ENCODE measurements around the gene CPTP.
A peak's percentile ranks its signal among the peaks of the same experiment; 100 is the strongest.

The CPTP gene

GRCh38 chr1:1286313-1287261 lies 38.0 kb upstream of the CPTP start:
- no peak for DNase-seq (ENCODE audit: low spot score in 2 of 2)
- Histone ChIP-seq H3K36me3 (replicated peaks) (no peaks in the 10 kb centered on the region), H3K4me3 (no peak overlapping the region), H3K9me3 (no peaks in the 10 kb centered on the region), H3K27me3 (ENCODE audit: low read depth) (no peaks in the 10 kb centered on the region), H3K4me1 (no peaks in the 10 kb centered on the region)
- in situ Hi-C loops (cut with MboI; ENCODE audit: low sequenced_read_pairs), result no loop called here

- DNase-seq (ENCODE audit: low spot score in 2 of 2), result no peak
- Histone ChIP-seq H3K36me3 (replicated peaks) (no peaks in the 10 kb centered on the region; the same call in 1 of the 2 replicates), H3K4me1 (no peaks in the 10 kb centered on the region), H3K27me3 (ENCODE audit: low read depth) (no peaks in the 10 kb centered on the region), H3K4me3 (no peak overlapping the region), H3K9me3 (no peaks in the 10 kb centered on the region)
- in situ Hi-C loops (cut with MboI; ENCODE audit: low sequenced_read_pairs), result no loop called here
These were observed 37.1 kb upstream of the CPTP start for GRCh38 chr1:1287288-1288110.

- DNase-seq (ENCODE audit: low spot score in 2 of 2), result peak in 1 of 2 experiments; percentile 79
- in situ Hi-C loops (cut with MboI; ENCODE audit: low sequenced_read_pairs), result no loop called here
- Histone ChIP-seq H3K4me1 (no peaks in the 10 kb centered on the region), H3K4me3 (no peak overlapping the region), H3K36me3 (replicated peaks) (no peaks in the 10 kb centered on the region; the same call in 1 of the 2 replicates), H3K9me3 (no peaks in the 10 kb centered on the region), H3K27me3 (ENCODE audit: low read depth) (no peaks in the 10 kb centered on the region)
These were observed 34.3 kb upstream of the CPTP start for GRCh38 chr1:1290238-1290731.

GRCh38 chr1:1291023-1291528 lies 33.5 kb upstream of the CPTP start:
- Histone ChIP-seq H3K4me1 (no peaks in the 10 kb centered on the region), H3K36me3 (replicated peaks) (no peaks in the 10 kb centered on the region; the same call in 1 of the 2 replicates), H3K9me3 (no peaks in the 10 kb centered on the region), H3K4me3 (no peak overlapping the region), H3K27me3 (ENCODE audit: low read depth) (no peaks in the 10 kb centered on the region)
- in situ Hi-C loops (cut with MboI; ENCODE audit: low sequenced_read_pairs), result no loop called here
- no peak for DNase-seq (ENCODE audit: low spot score in 2 of 2)

GRCh38 chr1:1291548-1292441 lies 32.8 kb upstream of the CPTP start:
- Histone ChIP-seq H3K4me3 (no peak overlapping the region), H3K4me1 (no peaks in the 10 kb centered on the region), H3K9me3 (no peaks in the 10 kb centered on the region), H3K36me3 (replicated peaks) (no peaks in the 10 kb centered on the region; the same call in 1 of the 2 replicates), H3K27me3 (ENCODE audit: low read depth) (no peaks in the 10 kb centered on the region)
- in situ Hi-C loops (cut with MboI; ENCODE audit: low sequenced_read_pairs), result no loop called here
- peak; percentile 52 to 81 for DNase-seq (ENCODE audit: low spot score in 2 of 2)

GRCh38 chr1:1292442-1292779 lies 32.2 kb upstream of the CPTP start:
- Histone ChIP-seq H3K36me3 (replicated peaks) (no peaks in the 10 kb centered on the region; the same call in 1 of the 2 replicates), H3K27me3 (ENCODE audit: low read depth) (no peaks in the 10 kb centered on the region), H3K4me3 (no peak overlapping the region), H3K4me1 (no peaks in the 10 kb centered on the region), H3K9me3 (no peaks in the 10 kb centered on the region)
- in situ Hi-C loops (cut with MboI; ENCODE audit: low sequenced_read_pairs), result no loop called here
- no peak for DNase-seq (ENCODE audit: low spot score in 2 of 2)

GRCh38 chr1:1292851-1293250 lies 31.8 kb upstream of the CPTP start:
- no peaks in the 10 kb centered on the region for H3K4me1 ChIP-seq
- H3K36me3 ChIP-seq (replicated peaks), result no peaks in the 10 kb centered on the region; the same call in 1 of the 2 replicates
- no peak overlapping the region for H3K4me3 ChIP-seq
- no peak for DNase-seq (ENCODE audit: low spot score in 2 of 2)
- H3K27me3 ChIP-seq (ENCODE audit: low read depth), result no peaks in the 10 kb centered on the region
- in situ Hi-C loops (cut with MboI; ENCODE audit: low sequenced_read_pairs), result no loop called here
- no peaks in the 10 kb centered on the region for H3K9me3 ChIP-seq

GRCh38 chr1:1293263-1294249 lies 31.0 kb upstream of the CPTP start:
- in situ Hi-C loops (cut with MboI; ENCODE audit: low sequenced_read_pairs), result no loop called here
- H3K27me3 ChIP-seq (ENCODE audit: low read depth), result no peaks in the 10 kb centered on the region
- H3K4me1 ChIP-seq, result no peaks in the 10 kb centered on the region
- no peaks in the 10 kb centered on the region for H3K9me3 ChIP-seq
- no peaks in the 10 kb centered on the region; the same call in 1 of the 2 replicates for H3K36me3 ChIP-seq (replicated peaks)
- DNase-seq (ENCODE audit: low spot score in 2 of 2), result no peak
- H3K4me3 ChIP-seq, result no peak overlapping the region

GRCh38 chr1:1294250-1294890 lies 30.2 kb upstream of the CPTP start:
- Histone ChIP-seq H3K9me3 (no peaks in the 10 kb centered on the region), H3K36me3 (replicated peaks) (no peaks in the 10 kb centered on the region; the same call in 1 of the 2 replicates), H3K4me1 (no peaks in the 10 kb centered on the region), H3K4me3 (no peak overlapping the region), H3K27me3 (ENCODE audit: low read depth) (no peaks in the 10 kb centered on the region)
- in situ Hi-C loops (cut with MboI; ENCODE audit: low sequenced_read_pairs), result no loop called here
- no peak for DNase-seq (ENCODE audit: low spot score in 2 of 2)

- no peaks in the 10 kb centered on the region for H3K4me1 ChIP-seq
- in situ Hi-C loops (cut with MboI; ENCODE audit: low sequenced_read_pairs), result no loop called here
- no peaks in the 10 kb centered on the region; the same call in 1 of the 2 replicates for H3K36me3 ChIP-seq (replicated peaks)
- no peak overlapping the region for H3K4me3 ChIP-seq
- no peak for DNase-seq (ENCODE audit: low spot score in 2 of 2)
- no peaks in the 10 kb centered on the region for H3K9me3 ChIP-seq
- H3K27me3 ChIP-seq (ENCODE audit: low read depth), result no peaks in the 10 kb centered on the region
These were observed 29.3 kb upstream of the CPTP start for GRCh38 chr1:1295154-1295923.
